Skin epidermis (tissue), 12 donors: ENCODE data around the gene DENND2D.

ENCODE experiments used
- H3K27ac ChIP-seq, 21 experiments: fragments of 200-600 bp; sonication (generic) in 11 of 21; one replicate each; pipeline ENCODE4 v1.5.0; 2020; ENCODE audit warnings: mild to moderate bottlenecking in 3 of 21, inconsistent platforms in 2 of 21, moderate library complexity in 2 of 21
- H3K4me3 ChIP-seq, 7 experiments: fragments of 200-600 bp; sonication (generic) in 2 of 7; one replicate each; pipeline ENCODE4 v1.5.0; 2020; ENCODE audit warnings: inconsistent platforms in 2 of 7, mild to moderate bottlenecking in 2 of 7, moderate library complexity in 1 of 7

Gene DENND2D

DNA sequence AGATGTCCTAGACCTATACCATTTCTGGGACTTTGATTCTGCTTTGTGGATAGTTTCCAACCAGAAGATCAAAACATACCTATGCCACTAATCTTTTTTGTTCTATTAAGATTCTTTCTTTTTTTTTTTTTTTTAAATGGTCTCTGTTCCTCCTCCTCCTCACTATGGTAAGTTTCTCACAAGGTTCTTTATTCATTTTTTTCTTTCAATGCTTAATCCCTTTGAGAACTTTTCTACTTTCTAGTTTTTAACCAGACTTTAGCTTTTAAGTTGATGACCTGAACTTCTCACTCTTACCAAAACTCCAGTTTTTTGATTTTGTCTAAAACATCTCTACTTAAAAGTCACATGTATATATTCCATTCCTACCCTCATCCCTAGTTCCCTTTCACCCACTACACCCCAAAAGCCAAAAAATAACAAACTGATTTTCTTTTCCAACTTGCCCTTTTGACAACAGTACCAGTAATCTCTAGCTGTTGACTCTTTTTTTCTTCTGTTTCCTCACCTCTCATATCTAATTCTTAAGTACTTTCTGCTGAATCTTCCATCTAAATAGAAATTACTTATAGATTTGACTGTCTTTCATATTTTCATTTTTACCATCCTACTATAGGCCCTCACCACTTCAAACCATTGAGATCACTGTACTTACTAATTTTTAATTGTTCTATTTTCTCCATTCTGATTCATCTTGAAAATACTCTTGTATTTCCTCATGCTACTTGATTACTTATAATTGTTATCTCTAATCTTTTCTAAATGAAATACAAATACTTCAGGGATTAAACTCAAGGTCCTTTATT is 54.3 kb downstream of the DENND2D start:
- Histone ChIP-seq H3K4me3 (no peak overlapping the region), H3K27ac (peak overlapping the region in 1 of 21 experiments; percentile 22)

DNA sequence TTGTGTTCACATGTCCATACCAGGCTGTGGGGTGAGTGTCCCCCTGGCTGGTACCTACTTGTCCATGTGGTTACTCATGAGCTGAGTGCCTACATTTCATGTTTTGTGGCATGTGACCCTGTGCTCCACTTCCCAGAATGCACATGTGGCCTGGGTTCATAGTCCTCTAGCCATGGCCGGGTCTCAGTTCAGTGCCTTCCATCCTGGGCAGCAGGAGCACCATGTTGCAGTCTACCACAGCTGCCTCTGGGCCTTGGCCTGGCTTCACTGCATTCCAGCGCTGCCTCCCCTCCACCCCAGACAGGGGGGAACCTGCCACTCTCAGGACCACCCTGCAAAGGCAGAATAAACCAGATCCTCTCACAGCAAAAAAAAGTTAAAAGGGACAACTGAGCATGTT is 54.9 kb downstream of the DENND2D start:
- H3K27ac ChIP-seq = peak overlapping the region in 1 of 21 experiments; percentile 22
- no peak overlapping the region for H3K4me3 ChIP-seq

DNA sequence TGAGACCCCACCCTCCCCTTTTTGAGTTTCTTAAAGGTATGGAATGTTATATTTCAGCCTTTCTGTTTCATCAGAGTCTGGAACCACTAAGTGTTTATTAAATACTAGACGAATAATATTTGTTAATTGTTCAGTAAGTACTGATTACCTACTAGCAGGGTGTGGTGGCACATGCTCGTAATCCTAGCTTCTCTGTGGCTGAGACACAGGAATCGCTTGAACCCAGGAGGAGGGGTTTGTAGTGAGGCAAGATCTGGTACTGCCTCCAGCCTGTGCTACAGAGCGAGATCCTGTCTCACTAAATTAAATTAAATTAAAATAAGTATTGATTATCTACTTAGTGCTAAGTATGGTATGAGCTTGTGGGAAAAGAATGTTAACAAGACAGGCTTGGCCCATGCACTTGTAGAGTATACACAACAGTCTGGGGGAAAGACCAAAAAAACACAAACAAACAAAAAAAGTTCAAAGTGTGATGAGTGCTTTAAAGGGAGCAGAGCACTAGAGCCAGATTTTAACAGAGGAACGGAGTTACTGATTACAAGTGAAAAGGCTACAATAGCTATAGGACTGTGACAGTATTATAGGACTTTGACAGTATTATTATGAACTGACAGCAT is 58.0 kb downstream of the DENND2D start:
- Histone ChIP-seq H3K27ac (peak overlapping the region in 1 of 21 experiments; percentile 98), H3K4me3 (peak overlapping the region in 1 of 7 experiments; percentile 86)

DNA sequence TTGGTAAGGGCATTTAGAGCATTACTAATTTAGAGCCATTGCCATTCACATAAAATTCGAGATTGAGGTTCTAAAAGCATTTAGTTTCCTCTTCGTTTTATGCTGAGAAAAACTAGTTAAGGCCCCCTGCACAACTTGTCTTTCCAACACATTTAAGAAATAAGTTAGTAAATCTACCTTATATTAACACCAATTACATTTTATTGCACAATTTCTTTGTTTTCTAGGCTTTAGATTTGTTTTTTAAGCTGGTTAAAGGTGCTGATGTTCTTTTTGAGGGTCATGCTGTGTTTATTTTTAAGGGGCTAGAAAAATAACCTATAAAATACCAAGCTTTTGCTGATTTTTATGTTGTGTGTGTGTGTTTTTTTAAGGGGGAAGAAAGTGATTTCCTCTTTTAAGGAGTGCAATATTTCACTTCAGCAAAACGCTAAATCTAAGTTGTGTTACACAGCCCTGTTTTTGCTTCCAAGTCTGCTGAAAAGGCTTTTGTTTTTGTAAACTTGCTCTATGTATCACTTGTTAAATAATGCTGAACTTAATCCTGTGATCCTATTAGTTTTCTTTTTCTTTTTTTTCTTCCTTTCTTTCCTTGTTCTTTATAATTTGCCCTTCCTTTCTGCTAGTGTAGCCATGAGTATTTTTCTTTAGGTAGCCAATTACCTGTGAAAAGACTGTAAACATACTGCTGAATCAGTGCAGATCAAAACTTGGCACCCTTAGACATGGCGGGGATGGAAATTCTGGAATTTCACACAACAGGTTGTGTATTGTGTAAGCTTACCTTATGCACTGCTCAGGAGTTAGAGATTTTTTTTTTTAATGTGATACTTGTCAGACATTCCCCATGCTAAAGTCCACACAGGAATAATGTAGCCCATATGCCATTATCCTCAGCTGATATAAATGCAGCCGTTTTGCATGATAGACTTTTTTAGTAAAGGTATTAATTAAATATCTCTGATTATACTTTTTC is 58.9 kb downstream of the DENND2D start:
- peak overlapping the region; percentile 69 to 95 (median 86) for H3K4me3 ChIP-seq
- peak overlapping the region in 10 of 21 experiments; percentile 2 to 99 (median 96) for H3K27ac ChIP-seq

DNA sequence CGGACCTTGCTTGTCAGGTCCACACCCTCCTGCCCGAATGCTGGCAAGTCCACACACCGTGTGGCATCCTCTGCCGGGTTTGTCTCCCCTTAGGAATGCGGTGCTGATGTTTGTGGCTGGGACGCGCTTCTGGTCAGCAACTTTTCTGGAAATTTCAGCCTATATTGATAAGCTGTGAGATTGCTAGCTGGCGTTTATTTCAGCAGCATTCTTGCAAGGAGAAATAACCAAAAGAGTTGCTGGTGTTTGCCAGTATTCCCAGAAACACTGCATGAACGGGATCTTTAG is 59.8 kb downstream of the DENND2D start:
- Histone ChIP-seq H3K27ac (peak overlapping the region; percentile 90 to 99 (median 96)), H3K4me3 (peak overlapping the region; percentile 69 to 95 (median 86))

DNA sequence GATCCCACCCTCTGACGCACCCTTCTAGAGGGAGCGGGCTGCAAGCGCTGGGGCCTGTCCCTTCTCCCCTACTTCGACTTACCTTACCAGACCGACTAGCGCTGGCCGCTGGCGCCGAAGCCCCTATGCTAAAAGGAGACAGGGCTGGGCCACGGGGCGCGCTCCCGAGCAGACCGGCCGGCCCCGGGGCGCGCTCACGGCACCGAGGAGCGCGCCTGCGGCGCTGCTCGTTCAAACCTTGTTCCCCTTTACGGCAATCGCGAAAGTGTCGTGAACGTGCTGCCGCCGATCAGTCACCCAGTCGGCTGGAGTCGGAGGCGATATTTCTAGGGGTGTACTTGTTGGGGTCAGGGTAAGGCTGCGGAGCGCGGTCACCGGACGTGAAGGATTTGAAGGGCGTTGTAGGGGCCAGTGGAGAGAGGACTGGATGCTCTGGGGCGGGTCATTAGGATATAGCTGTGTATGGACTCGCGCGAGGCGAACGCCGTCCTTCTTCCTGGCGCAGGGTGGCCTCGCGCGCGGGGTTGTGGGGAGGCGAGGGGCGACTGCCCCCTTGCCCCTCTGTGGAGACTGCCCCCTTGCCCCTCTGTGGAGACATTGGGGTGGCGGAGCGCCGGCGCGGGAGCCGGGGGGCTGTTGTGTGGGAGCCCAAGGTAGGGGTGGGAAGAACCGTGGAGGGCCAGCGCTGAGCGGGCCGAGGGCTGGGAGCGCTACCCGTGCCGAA is 60.3 kb downstream of the DENND2D start, which contains the start of the genes CEPT1 and DRAM2:
Gene CEPT1, plus strand, starts transcription at position 268 of the 724 bp plus-strand sequence. CDS start 7,492 bp downstream, outside the sequence.
Gene DRAM2, minus strand, starts transcription at position 138 of the 724 bp plus-strand sequence. CDS start 8,539 bp downstream, outside the sequence.
- Histone ChIP-seq H3K4me3 (peak within 1 kb of the TSS; percentile 69 to 95 (median 86)), H3K27ac (peak within 1 kb of the TSS; percentile 90 to 99 (median 96))

DNA sequence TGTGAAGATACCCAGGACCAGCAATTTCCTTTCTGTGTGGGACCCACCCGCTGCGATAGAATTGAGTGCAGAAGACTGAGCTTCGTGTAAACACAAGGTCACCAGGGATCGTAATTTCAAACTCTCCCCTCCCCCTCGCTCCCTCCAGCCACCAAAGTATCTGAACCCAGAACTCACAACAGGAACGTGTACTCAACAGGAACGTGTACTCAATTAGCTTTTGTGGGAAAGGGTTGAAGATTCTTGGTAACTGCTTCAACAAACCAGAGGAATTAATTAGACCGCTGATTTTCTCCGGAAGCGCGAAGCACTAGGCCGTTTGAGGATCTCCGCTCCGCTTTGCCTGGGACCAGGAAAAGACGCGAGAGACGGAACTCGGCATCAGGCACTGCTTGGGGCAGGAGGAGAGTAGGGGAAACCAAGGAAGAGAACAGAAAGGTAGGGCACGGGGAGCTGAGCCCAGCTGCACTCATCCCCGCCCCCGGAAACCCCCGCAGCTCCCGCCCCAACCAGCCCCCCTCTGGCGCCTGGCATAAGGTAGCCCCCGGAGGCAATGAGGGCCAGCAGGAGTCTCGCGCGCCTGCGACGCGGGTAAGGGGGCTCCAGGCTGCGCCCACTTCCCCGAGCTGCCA is 61.0 kb downstream of the DENND2D start:
- H3K27ac ChIP-seq = peak overlapping the region; percentile 90 to 99 (median 96)

More for the DNA sequence above, 61.0 kb downstream of the DENND2D start:
- peak overlapping the region; percentile 69 to 95 (median 86) for H3K4me3 ChIP-seq
